Measurements from ENCODE around the gene SPPL2C.

The SPPL2C gene

GRCh38 chr17:45828171-45828570 lies 16.5 kb upstream of the SPPL2C start:
- DNase-seq (ENCODE audit: low read depth in 3 of 3), result no peak

- no peak for DNase-seq (ENCODE audit: low read depth in 3 of 3)
Measured at GRCh38 chr17:45828582-45829133, 16.0 kb upstream of the SPPL2C start.

GRCh38 chr17:45833920-45834319 lies 10.8 kb upstream of the SPPL2C start:
- no peak for DNase-seq (ENCODE audit: low read depth in 3 of 3)

- DNase-seq (ENCODE audit: low read depth in 3 of 3), result no peak
Measured at GRCh38 chr17:45834471-45835396, 9.9 kb upstream of the SPPL2C start.

- DNase-seq (ENCODE audit: low read depth in 3 of 3), result no peak
Measured at GRCh38 chr17:45835481-45835880, 9.2 kb upstream of the SPPL2C start.

- DNase-seq (ENCODE audit: low read depth in 3 of 3), result no peak
Measured at GRCh38 chr17:45836047-45837044, 8.3 kb upstream of the SPPL2C start.

- no peak for DNase-seq (ENCODE audit: low read depth in 3 of 3)
Measured at GRCh38 chr17:45837187-45837586, 7.5 kb upstream of the SPPL2C start.

GRCh38 chr17:45837603-45838002 lies 7.1 kb upstream of the SPPL2C start:
- no peak for DNase-seq (ENCODE audit: low read depth in 3 of 3)

- no peak for DNase-seq (ENCODE audit: low read depth in 3 of 3)
Measured at GRCh38 chr17:45838751-45839295, 5.9 kb upstream of the SPPL2C start.

GRCh38 chr17:45839442-45839841 lies 5.2 kb upstream of the SPPL2C start:
- DNase-seq (ENCODE audit: low read depth in 3 of 3), result no peak

- DNase-seq (ENCODE audit: low read depth in 3 of 3), result no peak
Measured at GRCh38 chr17:45841186-45841585, 3.5 kb upstream of the SPPL2C start.

- DNase-seq (ENCODE audit: low read depth in 3 of 3), result no peak
Measured at GRCh38 chr17:45841883-45842525, 2.7 kb upstream of the SPPL2C start.

- DNase-seq (ENCODE audit: low read depth in 3 of 3), result no peak
Measured at GRCh38 chr17:45843722-45844121, 959 bp upstream of the SPPL2C start.

- DNase-seq (ENCODE audit: low read depth in 3 of 3), result no peak
Measured at GRCh38 chr17:45845376-45846185, 900 bp downstream of the SPPL2C start.

GRCh38 chr17:45846223-45846622 lies 1.5 kb downstream of the SPPL2C start:
- DNase-seq (ENCODE audit: low read depth in 3 of 3), result no peak

- no peak for DNase-seq (ENCODE audit: low read depth in 3 of 3)
Measured at GRCh38 chr17:45846646-45847045, 2.0 kb downstream of the SPPL2C start.

- no peak for DNase-seq (ENCODE audit: low read depth in 3 of 3)
Measured at GRCh38 chr17:45847101-45847500, 2.4 kb downstream of the SPPL2C start.

GRCh38 chr17:45847747-45848146 lies 3.1 kb downstream of the SPPL2C start:
- DNase-seq (ENCODE audit: low read depth in 3 of 3), result no peak

- DNase-seq (ENCODE audit: low read depth in 3 of 3), result no peak
Measured at GRCh38 chr17:45848405-45848804, 3.7 kb downstream of the SPPL2C start.

- DNase-seq (ENCODE audit: low read depth in 3 of 3), result no peak
Measured at GRCh38 chr17:45848868-45849535, 4.3 kb downstream of the SPPL2C start.
